GM12875 (cell line): Measurements from ENCODE around the gene ADAM11.
"Not testable (repeated sequence)": the region's sequence is repeated elsewhere in the genome, so short reads cannot be mapped to it uniquely, and the experiment has no call there.

Experiments used
- H3K4me3 ChIP-seq: one replicate; pipeline ENCODE4 v1.5.1; 2011; ENCODE audit warnings: low read depth, low read length, control low read depth
- CTCF ChIP-seq: IDR thresholded peaks from 2 replicates; pipeline ENCODE4 v1.5.1; 2011; ENCODE audit warnings: low read depth, mild to moderate bottlenecking, control low read depth, inconsistent platforms, low read length, moderate library complexity, borderline replicate concordance; ENCODE audit not compliant: insufficient read depth

The ADAM11 gene

GRCh38 chr17:44751331-44751730, 7.5 kb upstream of the ADAM11 start:
- H3K4me3 ChIP-seq: no peak overlapping the region
- no peak for TF ChIP-seq CTCF

GRCh38 chr17:44751806-44752205, 7.0 kb upstream of the ADAM11 start:
- no peak for TF ChIP-seq CTCF
- no peak overlapping the region for H3K4me3 ChIP-seq

- no peak overlapping the region for H3K4me3 ChIP-seq
- TF ChIP-seq CTCF: no peak
Measured at GRCh38 chr17:44752953-44753861, 5.6 kb upstream of the ADAM11 start.

DNA sequence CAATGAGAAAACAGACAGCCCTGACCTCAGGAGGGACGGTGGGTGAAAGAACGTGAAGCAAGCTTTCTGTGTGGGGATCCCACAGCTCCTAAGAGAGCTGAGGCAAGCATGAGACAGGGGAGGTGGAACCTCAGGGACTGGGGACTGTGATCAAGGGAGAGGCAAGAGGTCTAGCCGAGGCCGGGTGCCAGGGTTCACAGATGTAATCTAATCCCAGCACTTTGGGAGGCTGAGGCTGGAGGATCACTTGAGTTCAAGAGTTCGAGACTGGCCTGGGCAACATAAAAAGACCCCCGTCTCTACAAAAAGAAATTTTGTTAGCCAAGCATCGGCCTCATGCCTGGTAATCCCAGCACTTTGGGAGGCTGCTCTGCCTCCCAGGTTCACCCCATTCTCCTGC, 4.5 kb upstream of the ADAM11 start:
- no peak overlapping the region for H3K4me3 ChIP-seq
- TF ChIP-seq CTCF: no peak

GRCh38 chr17:44755180-44755579, 3.6 kb upstream of the ADAM11 start:
- not testable (repeated sequence) for H3K4me3 ChIP-seq

- no peak for TF ChIP-seq CTCF
Measured at GRCh38 chr17:44757045-44757917, 1.5 kb upstream of the ADAM11 start.

GRCh38 chr17:44757918-44758413, 822 bp upstream of the ADAM11 start:
- H3K4me3 ChIP-seq: no peak overlapping the region
- no peak for TF ChIP-seq CTCF

More at GRCh38 chr17:44757045-44757917, 1.5 kb upstream of the ADAM11 start:
- no peak overlapping the region for H3K4me3 ChIP-seq
